ENCODE measurements around the gene USP40. TPM values are rescaled to one million over a fixed set of nuclear protein-coding genes. Genes with fewer than 3 reads are reported as not detected.

Gene USP40
- total and polyA plus RNA-seq, 8 donors, result 17.2 to 34.7 (median 22.7) TPM

DNA sequence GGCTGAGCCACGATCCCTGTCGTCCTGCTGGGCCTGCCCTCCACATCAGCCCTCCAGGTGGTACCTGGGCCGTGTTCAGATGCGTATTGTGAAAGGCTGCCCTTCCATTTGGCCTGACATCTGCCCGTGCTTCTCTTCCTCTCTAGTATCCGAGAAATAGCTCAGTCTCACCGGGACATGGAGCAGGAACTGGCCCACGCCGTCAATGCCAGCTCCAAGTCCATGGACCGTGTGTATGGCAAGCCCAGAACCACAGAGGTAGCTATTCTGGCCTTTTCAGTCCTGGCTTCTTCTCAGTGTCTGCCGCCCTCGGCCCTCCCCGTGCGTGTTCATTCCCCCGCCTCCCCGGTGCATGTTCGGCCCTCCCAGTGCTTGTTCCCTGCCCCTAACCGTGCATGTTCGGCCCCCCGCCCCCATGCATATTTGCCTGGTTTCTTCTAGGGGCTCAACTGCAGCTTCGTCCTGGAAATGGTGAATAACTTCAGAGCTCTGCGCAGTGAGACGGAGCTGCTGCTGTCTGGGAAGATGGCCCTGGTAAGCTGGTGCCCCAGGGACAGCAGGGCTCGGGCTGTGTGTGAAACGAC lies 104.3 kb downstream of the USP40 start:
- TF ChIP-seq, protein P1, sequence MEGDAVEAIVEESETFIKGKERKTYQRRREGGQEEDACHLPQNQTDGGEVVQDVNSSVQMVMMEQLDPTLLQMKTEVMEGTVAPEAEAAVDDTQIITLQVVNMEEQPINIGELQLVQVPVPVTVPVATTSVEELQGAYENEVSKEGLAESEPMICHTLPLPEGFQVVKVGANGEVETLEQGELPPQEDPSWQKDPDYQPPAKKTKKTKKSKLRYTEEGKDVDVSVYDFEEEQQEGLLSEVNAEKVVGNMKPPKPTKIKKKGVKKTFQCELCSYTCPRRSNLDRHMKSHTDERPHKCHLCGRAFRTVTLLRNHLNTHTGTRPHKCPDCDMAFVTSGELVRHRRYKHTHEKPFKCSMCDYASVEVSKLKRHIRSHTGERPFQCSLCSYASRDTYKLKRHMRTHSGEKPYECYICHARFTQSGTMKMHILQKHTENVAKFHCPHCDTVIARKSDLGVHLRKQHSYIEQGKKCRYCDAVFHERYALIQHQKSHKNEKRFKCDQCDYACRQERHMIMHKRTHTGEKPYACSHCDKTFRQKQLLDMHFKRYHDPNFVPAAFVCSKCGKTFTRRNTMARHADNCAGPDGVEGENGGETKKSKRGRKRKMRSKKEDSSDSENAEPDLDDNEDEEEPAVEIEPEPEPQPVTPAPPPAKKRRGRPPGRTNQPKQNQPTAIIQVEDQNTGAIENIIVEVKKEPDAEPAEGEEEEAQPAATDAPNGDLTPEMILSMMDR (IDR thresholded peaks at IDR 0.05), result no peak
- H3K27me3 ChIP-seq, result no peaks in the 10 kb centered on the region
- 92 to 94% methylated on average over 25 of the region's 25 CpGs for WGBS, 2 donors
- H3K4me3 ChIP-seq, result no peak overlapping the region
- H3K9me3 ChIP-seq, result no peaks in the 10 kb centered on the region
- FAIRE-seq (no peak), ATAC-seq (no peak), DNase-seq (peak in 1 of 6 donors; percentile 49)
- intact Hi-C loops (cut with DNase I), result no loop called here
- no peak overlapping the region for H3K27ac ChIP-seq
- H3K4me1 ChIP-seq, result no peaks in the 10 kb centered on the region
- no peaks in the 10 kb centered on the region for H3K36me3 ChIP-seq

DNA sequence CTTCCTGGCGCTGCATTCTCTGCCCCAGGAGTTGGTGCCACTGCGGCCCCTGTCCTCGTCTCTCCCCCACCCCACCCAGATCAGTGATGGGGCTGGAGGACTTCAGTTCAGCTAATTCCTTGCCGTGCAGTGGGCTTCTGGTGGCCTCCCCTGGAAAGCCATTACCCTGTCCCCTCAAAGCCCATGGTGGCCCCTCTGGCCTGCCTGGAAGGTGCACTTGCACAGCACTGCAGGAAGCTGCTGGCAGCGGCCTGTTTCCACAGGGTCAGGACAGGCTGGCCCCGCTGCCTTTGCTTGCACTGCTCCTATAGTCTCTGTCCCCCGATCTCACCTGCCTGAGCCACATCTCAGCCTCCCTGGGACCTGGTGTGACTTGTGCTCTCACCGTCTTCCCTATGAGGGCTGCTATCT lies 105.1 kb downstream of the USP40 start:
- DNase-seq, result peak in 1 of 6 donors; percentile 51
- ATAC-seq, result peak in 1 of 4 donors; percentile 12
- Histone ChIP-seq H3K4me3 (no peak overlapping the region), H3K36me3 (peaks cover 0 to 5% (median 0%) of the 10 kb centered on the region in 3 donors), H3K4me1 (no peaks in the 10 kb centered on the region), H3K27me3 (no peaks in the 10 kb centered on the region), H3K9me3 (no peaks in the 10 kb centered on the region), H3K27ac (no peak overlapping the region)
- WGBS, 2 donors, result 95% methylated on average over 8 of the region's 8 CpGs
- intact Hi-C loops (cut with DNase I), result no loop called here
- no peak for FAIRE-seq
- TF ChIP-seq, protein P1 (IDR thresholded peaks at IDR 0.05), result no peak

GRCh38 chr2:233460726-233461441 lies 105.7 kb downstream of the USP40 start:
- WGBS, 2 donors, result 70% methylated on average over 32 of the region's 32 CpGs
- no peak overlapping the region for H3K4me3 ChIP-seq
- H3K36me3 ChIP-seq, result peaks cover 0 to 10% (median 0%) of the 10 kb centered on the region in 3 donors
- no peaks in the 10 kb centered on the region for H3K9me3 ChIP-seq
- peak; percentile 43 to 72 (median 58) for ATAC-seq
- H3K27me3 ChIP-seq, result no peaks in the 10 kb centered on the region
- H3K27ac ChIP-seq, result no peak overlapping the region
- DNase-seq, result peak in 1 of 6 donors; percentile 65
- FAIRE-seq, result no peak
- TF ChIP-seq, protein P1 (IDR thresholded peaks at IDR 0.05), result no peak
- H3K4me1 ChIP-seq, result no peaks in the 10 kb centered on the region
- intact Hi-C loops (cut with DNase I), result no loop called here

DNA sequence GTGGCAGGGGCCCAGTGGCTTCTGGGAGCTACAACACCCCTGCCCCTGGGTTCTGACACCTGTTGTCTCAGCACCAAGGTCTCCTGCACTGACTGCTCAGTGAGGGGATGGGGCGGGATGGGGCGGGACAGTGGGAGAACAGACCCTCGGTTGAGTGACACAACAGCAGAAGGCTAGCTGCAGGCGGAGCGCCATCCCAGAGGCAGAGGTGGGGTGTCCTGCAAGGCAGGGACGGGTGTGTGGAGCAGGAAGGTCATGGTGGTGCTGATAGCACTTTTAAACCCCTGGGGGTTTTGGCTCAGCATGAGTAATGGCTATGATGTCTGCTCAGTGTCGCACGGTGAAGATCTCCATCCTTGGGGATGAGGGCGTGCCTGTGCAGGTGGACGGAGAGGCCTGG lies 107.2 kb downstream of the USP40 start:
- peaks cover 0 to 10% (median 3%) of the 10 kb centered on the region in 3 donors for H3K36me3 ChIP-seq

More for the DNA sequence above, 107.2 kb downstream of the USP40 start:
- no peak overlapping the region for H3K4me3 ChIP-seq
- H3K27ac ChIP-seq, result no peak overlapping the region
- H3K27me3 ChIP-seq, result no peaks in the 10 kb centered on the region
- ATAC-seq, result no peak
- 95 to 97% methylated on average over 10 of the region's 10 CpGs for WGBS, 2 donors
- intact Hi-C loops (cut with DNase I), result no loop called here
- no peaks in the 10 kb centered on the region for H3K4me1 ChIP-seq
- TF ChIP-seq, protein P1 (IDR thresholded peaks at IDR 0.05), result no peak
- H3K9me3 ChIP-seq, result no peaks in the 10 kb centered on the region
- no peak for FAIRE-seq
- peak in 1 of 6 donors; percentile 33 for DNase-seq
